ENCODE results near the gene SANBR. TPM values are rescaled to one million over a fixed set of nuclear protein-coding genes. Genes with fewer than 3 reads are reported as not detected.

The SANBR gene
- total RNA-seq, 4 donors from 2014 or later = 14.7 to 19.8 (median 17.6) TPM

- no peak for DNase-seq
- Histone ChIP-seq H3K4me1 (no peaks in the 10 kb centered on the region), H3K27me3 (no peaks in the 10 kb centered on the region), H3K36me3 (peaks cover 0 to 17% (median 0%) of the 10 kb centered on the region in 3 donors), H3K4me3 (no peak overlapping the region), H3K27ac (no peak overlapping the region), H3K9me3 (no peaks in the 10 kb centered on the region)
- TF ChIP-seq POLR2A (IDR thresholded peaks at IDR 0.05) = no peak
- TF ChIP-seq, protein P1, sequence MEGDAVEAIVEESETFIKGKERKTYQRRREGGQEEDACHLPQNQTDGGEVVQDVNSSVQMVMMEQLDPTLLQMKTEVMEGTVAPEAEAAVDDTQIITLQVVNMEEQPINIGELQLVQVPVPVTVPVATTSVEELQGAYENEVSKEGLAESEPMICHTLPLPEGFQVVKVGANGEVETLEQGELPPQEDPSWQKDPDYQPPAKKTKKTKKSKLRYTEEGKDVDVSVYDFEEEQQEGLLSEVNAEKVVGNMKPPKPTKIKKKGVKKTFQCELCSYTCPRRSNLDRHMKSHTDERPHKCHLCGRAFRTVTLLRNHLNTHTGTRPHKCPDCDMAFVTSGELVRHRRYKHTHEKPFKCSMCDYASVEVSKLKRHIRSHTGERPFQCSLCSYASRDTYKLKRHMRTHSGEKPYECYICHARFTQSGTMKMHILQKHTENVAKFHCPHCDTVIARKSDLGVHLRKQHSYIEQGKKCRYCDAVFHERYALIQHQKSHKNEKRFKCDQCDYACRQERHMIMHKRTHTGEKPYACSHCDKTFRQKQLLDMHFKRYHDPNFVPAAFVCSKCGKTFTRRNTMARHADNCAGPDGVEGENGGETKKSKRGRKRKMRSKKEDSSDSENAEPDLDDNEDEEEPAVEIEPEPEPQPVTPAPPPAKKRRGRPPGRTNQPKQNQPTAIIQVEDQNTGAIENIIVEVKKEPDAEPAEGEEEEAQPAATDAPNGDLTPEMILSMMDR (IDR thresholded peaks at IDR 0.05) = no peak
Measured at GRCh38 chr2:61114147-61114546, 48.5 kb downstream of the SANBR start.

Other genes with a start within 250 kb of the SANBR start
- 10 to 100 TPM; 11.7 to 79.2 (median 16.7) TPM for gene REL, start 184.3 kb upstream of the SANBR start, total RNA-seq
- gene PEX13, start 48.2 kb upstream of the SANBR start, total RNA-seq = 10 to 100 TPM; 28.1 to 49.7 (median 34.1) TPM
- gene PUS10, start 47.6 kb upstream of the SANBR start, total RNA-seq = 10 to 100 TPM; 11.6 to 33.5 (median 23.1) TPM
- gene C2orf74, start 96.3 kb downstream of the SANBR start, total RNA-seq = 10 to 100 TPM in 1 of 4 donors, 1 to 10 TPM in 2, not detected in 1; 1.8 to 10.7 (median 2.8) TPM

Measured in Peyer's patch (tissue), 4 donors.